Fibroblast of skin of right quadriceps (primary cell): Measurements from ENCODE around the gene IL17D.
"Not testable (repeated sequence)": the region's sequence is repeated elsewhere in the genome, so short reads cannot be mapped to it uniquely, and the experiment has no call there.

Experiments used
- DNase-seq: peaks from one replicate; pipeline ENCODE4 v3.0.0-alpha.2; 2013

The IL17D gene

GRCh38 chr13:20721058-20721453, 17.6 kb downstream of the IL17D start:
- no peak for DNase-seq

DNA sequence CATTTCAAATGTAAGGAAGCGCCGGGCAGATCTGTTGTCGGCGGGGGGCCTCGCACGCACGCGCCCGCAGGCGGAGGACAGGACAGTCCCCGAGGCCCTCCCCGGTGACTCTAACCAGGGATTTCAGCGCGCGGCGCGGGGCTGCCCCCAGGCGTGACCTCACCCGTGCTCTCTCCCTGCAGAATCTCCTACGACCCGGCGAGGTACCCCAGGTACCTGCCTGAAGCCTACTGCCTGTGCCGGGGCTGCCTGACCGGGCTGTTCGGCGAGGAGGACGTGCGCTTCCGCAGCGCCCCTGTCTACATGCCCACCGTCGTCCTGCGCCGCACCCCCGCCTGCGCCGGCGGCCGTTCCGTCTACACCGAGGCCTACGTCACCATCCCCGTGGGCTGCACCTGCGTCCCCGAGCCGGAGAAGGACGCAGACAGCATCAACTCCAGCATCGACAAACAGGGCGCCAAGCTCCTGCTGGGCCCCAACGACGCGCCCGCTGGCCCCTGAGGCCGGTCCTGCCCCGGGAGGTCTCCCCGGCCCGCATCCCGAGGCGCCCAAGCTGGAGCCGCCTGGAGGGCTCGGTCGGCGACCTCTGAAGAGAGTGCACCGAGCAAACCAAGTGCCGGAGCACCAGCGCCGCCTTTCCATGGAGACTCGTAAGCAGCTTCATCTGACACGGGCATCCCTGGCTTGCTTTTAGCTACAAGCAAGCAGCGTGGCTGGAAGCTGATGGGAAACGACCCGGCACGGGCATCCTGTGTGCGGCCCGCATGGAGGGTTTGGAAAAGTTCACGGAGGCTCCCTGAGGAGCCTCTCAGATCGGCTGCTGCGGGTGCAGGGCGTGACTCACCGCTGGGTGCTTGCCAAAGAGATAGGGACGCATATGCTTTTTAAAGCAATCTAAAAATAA, 18.2 kb downstream of the IL17D start:
- DNase-seq = peak; percentile 58

DNA sequence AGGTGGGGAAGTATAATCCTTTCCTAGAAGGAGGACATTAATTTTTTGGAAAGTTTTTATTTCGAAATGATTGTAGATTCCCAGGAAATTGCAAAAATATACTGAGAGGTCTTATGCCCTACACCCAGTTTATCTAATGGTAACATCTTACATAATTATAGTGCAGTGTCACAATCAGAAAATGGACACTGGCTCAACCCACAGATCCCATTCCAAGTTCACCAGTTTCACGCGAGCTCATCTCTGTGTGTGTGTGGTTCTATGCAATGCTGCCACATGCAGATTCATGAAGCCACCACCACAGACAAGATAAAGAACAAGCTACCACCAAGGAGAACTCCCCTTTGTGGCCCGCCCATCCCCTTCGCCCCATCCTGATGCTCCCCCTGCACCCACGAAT, 24.4 kb downstream of the IL17D start:
- no peak for DNase-seq

GRCh38 chr13:20728579-20729311, 25.2 kb downstream of the IL17D start:
- no peak for DNase-seq

DNA sequence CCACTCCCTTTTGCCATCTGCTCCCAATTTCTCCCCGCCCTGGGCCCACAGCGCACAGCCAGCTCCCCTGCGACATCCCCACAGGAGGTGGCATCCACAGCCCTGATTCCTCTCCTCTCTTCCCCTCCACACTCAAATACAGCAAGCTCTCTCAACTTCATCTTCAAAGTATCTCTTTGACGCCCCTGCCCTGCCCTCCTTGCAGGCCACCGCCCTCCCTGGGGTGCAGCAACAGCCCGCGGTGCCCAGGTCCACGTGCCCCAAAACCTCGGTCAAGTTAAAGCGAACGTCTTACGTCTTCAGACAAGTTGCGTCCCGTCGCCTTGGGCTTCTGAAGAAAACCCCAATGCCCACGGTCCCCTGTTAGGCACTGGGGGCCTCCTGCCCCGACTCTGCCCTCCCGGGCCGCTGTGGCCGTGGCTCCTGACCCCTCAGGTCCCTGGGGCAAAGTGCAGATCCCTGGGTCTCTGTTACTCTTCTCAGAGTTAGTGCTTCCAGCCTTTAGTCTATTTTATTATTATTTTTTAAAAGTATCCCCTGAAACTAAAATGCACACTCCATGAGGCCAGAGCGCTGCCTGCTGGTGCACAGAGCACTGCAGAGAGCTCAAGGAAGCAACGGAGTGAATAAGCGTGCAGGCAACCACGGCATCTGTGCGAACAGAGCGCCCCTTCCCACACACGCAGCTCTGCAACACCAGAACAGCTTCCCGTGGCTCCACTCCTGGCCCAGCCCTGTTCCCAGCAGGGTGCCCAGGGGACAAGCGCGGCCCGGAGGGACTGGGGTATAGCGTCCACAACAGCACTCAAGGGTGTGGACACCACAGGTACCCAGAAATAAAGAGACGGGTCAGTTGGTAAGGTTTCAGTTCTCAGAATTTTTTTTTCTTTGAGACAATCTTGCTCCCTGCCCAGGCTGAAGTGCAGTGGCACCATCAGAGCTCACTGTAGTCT, 26.4 kb downstream of the IL17D start:
- DNase-seq = no peak

DNA sequence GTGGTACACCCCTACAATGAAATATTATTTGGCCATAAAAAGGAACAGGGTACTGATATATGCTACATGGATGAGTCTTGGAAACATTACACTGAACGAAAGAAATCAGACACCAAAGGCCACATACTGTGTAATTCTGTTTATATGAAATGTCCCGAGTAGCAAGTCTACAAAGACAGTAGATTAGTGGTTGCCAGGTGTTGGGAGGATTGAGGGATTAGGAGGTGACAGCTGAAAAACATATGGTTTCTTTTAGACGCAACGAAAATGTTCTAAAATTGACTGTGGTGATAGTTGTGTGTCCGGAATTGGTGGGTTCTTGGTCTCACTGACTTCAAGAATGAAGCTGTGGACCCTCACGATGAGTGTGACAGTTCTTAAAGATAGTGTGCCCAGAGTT, 35.1 kb downstream of the IL17D start:
- DNase-seq = no peak

DNA sequence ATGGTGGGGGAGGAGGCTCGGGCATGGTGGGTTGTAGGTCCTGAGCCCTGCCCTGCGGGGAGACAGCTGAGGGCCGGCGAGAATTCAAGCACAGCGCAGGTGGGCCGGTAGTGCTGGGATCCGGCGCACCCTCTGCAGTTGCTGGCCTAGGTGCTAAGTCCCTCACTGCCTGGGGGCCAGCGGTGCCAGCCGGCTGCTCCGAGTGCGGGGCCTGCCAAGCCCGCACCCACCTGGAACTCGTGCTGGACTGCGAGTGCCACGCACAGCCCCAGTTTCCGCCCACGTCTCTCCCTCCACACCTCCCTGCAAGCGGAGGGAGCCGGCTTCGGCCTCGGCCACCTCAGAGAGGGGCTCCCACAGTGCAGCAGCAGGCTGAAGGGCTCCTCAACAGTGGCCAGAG, 36.5 kb downstream of the IL17D start:
- no peak for DNase-seq

GRCh38 chr13:20743830-20744404, 40.4 kb downstream of the IL17D start:
- DNase-seq = not testable (repeated sequence)

DNA sequence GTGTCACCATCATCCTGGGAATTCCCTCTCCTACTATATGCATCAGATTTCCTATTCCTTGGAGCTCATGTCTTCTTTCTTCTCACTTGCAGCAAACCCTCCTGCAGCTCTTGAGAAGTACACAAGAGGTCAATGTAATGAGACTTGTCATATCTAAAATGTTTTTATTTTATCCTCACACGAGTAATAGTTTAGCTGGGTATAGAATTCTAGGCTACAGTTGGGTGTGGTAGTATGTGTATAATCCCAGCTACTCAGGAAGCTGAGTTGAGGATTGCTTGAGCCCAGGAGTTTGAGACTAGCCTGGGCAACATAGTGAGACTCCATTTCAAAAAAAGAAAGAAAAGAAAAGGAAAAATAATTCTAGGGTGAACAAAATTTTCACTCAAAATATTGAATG, 45.9 kb downstream of the IL17D start:
- DNase-seq = no peak

DNA sequence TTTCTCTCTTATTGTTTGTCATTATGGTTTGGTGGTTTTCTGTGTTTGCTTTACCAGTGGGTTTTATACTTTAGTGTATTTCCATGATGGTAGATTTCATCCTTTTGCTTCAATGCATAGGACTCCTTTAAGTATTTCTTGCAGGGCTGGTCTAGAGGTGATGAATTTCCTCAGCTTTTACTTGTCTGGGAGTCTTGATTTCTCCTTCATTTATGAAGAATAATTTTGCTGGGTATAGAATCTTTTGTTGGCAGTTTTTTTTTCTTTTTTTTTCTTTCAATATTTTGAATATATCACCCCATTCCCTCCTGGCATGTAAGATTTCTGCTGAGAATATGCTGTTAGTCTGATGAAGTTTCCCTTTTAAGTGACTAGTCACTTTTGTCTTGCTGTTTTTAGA, 50.5 kb downstream of the IL17D start:
- no peak for DNase-seq

DNA sequence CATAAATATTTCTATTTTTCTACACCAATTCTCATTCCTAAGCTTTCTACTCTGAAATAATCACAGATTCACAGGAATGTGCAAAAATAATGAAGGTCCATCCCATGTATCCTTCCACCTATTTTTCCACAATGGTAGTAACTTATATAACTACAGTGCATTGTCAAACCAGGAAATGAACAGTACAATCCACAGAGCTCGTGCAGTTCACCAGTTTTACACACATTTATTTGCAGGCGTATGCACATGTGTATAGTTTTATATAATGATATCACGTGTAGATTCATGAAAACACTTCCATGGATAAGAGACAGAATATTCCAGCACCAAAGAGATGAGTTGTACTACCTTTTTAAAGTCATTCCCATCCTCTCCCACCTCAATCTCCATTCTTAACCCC, 57.4 kb downstream of the IL17D start:
- no peak for DNase-seq

GRCh38 chr13:20767309-20767943, 63.9 kb downstream of the IL17D start:
- no peak for DNase-seq

DNA sequence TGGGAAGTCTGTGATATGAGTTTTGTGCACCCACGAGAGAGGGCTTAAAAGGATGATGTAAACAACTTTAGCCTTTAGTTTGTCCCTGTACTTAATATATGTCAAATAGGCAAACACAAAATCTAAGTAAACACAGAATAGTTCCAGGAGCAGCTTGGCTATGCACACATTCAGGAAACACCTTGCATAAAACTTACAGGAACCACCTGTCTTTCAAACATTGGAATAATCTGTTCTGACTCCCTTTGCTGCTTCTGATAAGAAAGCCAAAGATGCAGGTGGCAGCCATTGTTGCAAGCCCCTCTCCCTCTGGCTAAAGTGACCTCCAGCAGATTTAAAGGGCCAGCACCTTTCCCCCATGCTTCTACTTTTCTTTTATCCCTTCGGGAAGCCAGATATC, 65.6 kb downstream of the IL17D start:
- DNase-seq = no peak

DNA sequence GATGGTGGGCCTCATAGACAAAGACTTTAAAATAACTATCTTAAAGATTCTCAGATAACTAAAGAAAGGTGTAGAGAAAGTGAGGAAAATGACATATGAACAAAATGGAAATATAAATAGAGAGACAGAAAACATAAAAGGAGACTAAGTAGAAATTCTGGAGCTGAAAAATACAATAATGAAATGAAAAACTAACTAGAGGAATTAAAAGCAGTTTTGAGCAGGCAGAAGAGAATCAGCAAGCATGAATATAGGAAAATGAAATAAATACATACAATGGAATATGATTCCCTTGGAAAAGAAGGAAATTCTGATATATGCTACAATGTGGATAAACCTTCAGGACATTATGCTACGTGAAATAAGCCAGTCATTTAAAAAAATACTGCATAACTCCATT, 66.3 kb downstream of the IL17D start:
- DNase-seq = no peak
